Tibial artery (tissue), 4 donors: ENCODE data around the gene LTO1.
A peak's percentile ranks its signal among the peaks of the same experiment; 100 is the strongest.

Experiments used
- DNase-seq, 2 donors: peaks; one replicate each; pipeline ENCODE4 v3.0.0-alpha.2; 2019
- H3K27ac ChIP-seq, 2 donors: fragments of 200-600 bp; sonication (generic) in 1 of 2; 1 replicate in 1 of 2; 2 replicates in 1 of 2; pipeline ENCODE4 v1.5.1; 2018 to 2019; ENCODE audit warnings: mild to moderate bottlenecking in 1 of 2
- H3K27me3 ChIP-seq, 2 donors: fragments of 200-600 bp; sonication (generic) in 1 of 2; one replicate each; pipeline versions ENCODE4 v1.5.1 to v1.6.0; 2016 to 2019
- H3K36me3 ChIP-seq, 3 donors: fragments of 200-600 bp; sonication (generic) in 2 of 3; one replicate each; pipeline ENCODE4 v1.5.1; 2016 to 2019; ENCODE audit warnings: mild to moderate bottlenecking in 2 of 3
- H3K4me1 ChIP-seq, 4 donors: fragments of 200-600 bp; sonication (generic) in 2 of 4; 1 replicate in 3 of 4; 2 replicates in 1 of 4; pipeline ENCODE4 v1.5.1; 2016 to 2019
- H3K4me3 ChIP-seq, 2 donors: fragments of 200-600 bp; sonication (generic) in 1 of 2; 1 replicate in 1 of 2; 2 replicates in 1 of 2; pipeline ENCODE4 v1.5.1; 2018 to 2019; ENCODE audit warnings: mild to moderate bottlenecking in 2 of 2
- H3K9me3 ChIP-seq, 3 donors: fragments of 200-600 bp; sonication (generic) in 1 of 3; one replicate each; pipeline ENCODE4 v1.5.1; 2016 to 2019
- CTCF ChIP-seq, 2 experiments: fragments of 200-600 bp in 1 of 2; fragments of 450-650 bp in 1 of 2; IDR thresholded peaks; one replicate each; pipeline ENCODE4 v1.5.1; 2017 to 2019; ENCODE audit warnings: antibody characterized with exemption in 2 of 2, mild to moderate bottlenecking in 1 of 2, moderate library complexity in 1 of 2
- intact Hi-C: fragments of 100-400 bp; cut with DNase I; formaldehyde crosslinking; loops from one replicate; pipeline ENCODE4 v1.15.0; 2023; ENCODE audit warnings: low total_unique reads

Gene LTO1

DNA sequence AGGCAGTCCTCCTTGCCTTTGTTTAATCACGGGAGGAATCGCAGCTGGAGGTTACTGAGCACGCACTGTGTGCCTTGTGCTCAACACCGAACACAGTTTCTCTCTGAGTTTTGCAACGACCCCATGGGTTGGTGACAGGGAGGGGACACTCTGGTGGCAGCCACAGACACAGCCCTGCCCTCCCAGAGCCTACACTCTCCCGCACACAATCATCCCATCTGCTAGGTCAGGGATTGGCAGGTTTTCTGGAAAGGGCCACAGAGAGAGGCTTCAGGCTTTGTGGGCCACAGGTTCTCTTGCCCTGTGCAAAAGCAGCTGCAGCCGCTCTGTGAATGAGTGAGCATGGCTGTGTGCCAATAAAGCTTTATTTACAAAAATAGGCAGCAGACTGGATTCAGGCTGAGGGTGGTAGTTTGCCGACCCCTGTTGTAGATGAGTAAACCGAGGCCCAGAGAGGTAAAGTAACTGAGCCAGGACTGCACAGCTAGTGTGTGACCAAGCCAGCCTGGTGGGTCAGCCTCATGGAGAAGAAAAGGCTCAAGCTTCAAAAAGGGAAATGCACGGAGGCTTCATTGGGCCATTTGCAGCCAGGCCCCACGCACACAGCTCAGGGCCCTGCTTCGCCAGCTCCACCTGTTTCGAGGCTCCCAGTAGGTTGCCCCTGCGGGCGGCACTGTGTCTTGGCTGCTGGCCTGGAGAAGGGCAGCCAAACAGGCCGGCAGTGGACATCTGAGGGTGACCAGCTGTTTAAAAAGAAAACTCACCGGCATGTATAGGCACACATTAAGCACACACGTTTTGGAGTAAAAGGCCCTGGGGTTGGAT lies 16.3 kb downstream of the LTO1 start:
- Histone ChIP-seq H3K4me3 (no peak overlapping the region), H3K27ac (no peak overlapping the region), H3K4me1 (peaks cover 0 to 2% (median 0%) of the 10 kb centered on the region in 4 donors), H3K36me3 (peaks cover 0 to 40% (median 17%) of the 10 kb centered on the region in 3 donors), H3K9me3 (no peaks in the 10 kb centered on the region), H3K27me3 (no peaks in the 10 kb centered on the region)
- DNase-seq, result peak in 1 of 2 donors; percentile 34
- no peak for TF ChIP-seq CTCF (IDR thresholded peaks at IDR 0.05)
- intact Hi-C loops, result no loop called here

GRCh38 chr11:69657911-69658625 lies 17.1 kb downstream of the LTO1 start:
- peak in 1 of 2 donors; percentile 54 for DNase-seq
- H3K27me3 ChIP-seq, result no peaks in the 10 kb centered on the region
- no peak for TF ChIP-seq CTCF (IDR thresholded peaks at IDR 0.05)
- no peaks in the 10 kb centered on the region for H3K9me3 ChIP-seq
- intact Hi-C loops, result no loop called here
- no peak overlapping the region for H3K27ac ChIP-seq
- peaks cover 0 to 2% (median 0%) of the 10 kb centered on the region in 4 donors for H3K4me1 ChIP-seq
- no peak overlapping the region for H3K4me3 ChIP-seq
- H3K36me3 ChIP-seq, result peaks cover 1 to 40% (median 15%) of the 10 kb centered on the region in 3 donors

DNA sequence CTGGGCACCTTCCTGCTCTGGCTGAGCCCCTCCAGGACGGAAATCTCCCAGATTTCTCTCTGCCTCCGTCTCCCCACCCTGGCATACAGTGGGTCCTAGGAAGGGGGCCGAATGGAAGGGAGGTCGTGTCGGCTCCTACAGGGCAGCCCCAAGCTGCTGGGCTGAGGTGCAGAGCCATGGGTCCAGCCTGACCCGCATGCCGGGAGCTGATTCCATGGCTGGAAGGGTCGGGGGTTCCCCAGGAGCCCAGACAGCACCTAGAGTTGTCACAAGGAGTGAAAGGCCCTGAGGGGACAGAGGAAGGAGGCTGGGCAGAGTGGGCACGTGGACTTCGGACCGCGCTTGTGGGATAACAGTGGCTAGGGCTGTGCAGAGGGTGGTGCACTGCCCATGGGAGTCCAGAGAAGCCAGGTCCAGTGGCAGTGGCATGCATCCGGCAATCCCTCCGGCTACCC lies 17.7 kb downstream of the LTO1 start:
- TF ChIP-seq CTCF (IDR thresholded peaks at IDR 0.05), result no peak
- H3K4me3 ChIP-seq, result no peak overlapping the region
- H3K4me1 ChIP-seq, result peaks cover 0 to 2% (median 0%) of the 10 kb centered on the region in 4 donors
- peaks cover 6 to 38% (median 15%) of the 10 kb centered on the region in 3 donors for H3K36me3 ChIP-seq
- DNase-seq, result peak in 1 of 2 donors; percentile 57
- H3K27ac ChIP-seq, result no peak overlapping the region
- intact Hi-C loops, result no loop called here
- H3K27me3 ChIP-seq, result no peaks in the 10 kb centered on the region
- H3K9me3 ChIP-seq, result no peaks in the 10 kb centered on the region

GRCh38 chr11:69656536-69657455 lies 18.4 kb downstream of the LTO1 start:
- Histone ChIP-seq H3K9me3 (no peaks in the 10 kb centered on the region), H3K27me3 (no peaks in the 10 kb centered on the region), H3K36me3 (peaks cover 8 to 38% (median 22%) of the 10 kb centered on the region in 3 donors), H3K27ac (no peak overlapping the region), H3K4me3 (no peak overlapping the region), H3K4me1 (peaks cover 0 to 2% (median 0%) of the 10 kb centered on the region in 4 donors)
- peak in 1 of 2 donors; percentile 48 for DNase-seq
- intact Hi-C loops, result no loop called here
- no peak for TF ChIP-seq CTCF (IDR thresholded peaks at IDR 0.05)
